Dedifferentiated amniotic fluid mesenchymal stem cell (primary cell): ENCODE measurements around the gene CST9.

Experiments used
- DNase-seq: peaks from one replicate; pipeline ENCODE4 v3.0.0-alpha.2; 2016; ENCODE audit errors: extremely low spot score

CST9 gene, protein sequence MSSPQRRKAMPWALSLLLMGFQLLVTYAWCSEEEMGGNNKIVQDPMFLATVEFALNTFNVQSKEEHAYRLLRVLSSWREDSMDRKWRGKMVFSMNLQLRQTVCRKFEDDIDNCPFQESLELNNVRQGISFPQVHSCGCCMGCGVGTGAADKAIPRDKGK

DNA sequence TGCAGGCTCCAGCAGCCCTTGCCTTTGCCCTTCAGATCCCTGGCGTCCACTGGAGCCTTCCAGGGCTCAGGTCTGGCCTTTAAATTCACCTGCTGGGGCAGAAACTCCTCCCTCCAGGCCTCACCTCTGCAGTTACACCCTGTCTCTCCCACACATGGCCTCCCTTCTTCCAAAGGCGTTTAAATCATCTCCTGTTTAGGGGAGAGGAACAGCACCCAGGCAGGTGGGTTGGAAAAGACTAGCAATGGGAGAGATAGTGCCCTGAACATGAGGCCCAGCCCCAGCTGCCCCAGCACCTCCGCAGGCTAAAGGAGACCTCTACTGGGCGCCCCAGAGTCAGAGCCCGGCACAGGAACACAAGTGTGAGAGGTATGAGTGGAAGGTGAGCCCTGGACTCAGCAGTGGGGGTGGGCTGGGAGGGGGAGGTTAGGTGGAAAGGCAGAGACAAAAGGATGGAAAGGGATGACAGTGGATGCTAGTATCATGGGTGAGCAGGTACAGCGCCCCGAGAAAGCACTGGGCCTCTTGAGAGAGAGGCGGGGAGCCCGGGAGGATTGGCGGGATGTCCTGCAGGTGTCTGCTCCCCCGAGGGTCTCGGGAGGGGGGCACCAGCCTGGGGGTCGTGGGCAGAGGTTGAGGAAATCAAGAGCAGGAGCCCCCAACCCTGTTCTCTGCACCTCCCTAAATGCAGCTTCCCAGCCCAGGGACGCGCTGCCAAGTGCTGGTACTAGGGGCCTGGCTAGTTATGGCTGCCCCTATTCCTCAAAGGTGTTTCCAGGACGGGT is at the start of gene CST9:
CST9 (minus strand) TSS at position 51 of the 785 bp plus-strand sequence. CDS start 53 bp downstream, outside the sequence.
- no peak for DNase-seq

DNA sequence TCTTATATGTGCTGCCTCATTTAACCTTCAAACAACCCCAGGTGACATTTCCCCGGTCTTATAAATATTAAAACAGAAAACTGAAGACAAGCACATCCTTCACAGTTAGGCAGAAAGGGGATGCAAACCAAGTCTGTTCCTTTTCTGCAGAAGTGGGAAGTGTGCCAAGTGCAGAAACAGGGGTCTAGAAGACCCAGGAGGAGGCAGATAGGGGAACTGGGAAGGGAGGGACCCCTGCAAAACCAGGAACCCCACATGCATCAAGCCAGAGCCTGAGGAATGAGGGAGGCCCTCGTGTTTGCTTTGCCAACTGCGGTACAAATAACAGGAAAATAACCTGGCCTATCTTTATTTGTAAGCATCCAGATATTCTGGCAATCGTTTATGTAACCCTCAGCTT is 49.0 kb upstream of the CST9 start:
- no peak for DNase-seq

DNA sequence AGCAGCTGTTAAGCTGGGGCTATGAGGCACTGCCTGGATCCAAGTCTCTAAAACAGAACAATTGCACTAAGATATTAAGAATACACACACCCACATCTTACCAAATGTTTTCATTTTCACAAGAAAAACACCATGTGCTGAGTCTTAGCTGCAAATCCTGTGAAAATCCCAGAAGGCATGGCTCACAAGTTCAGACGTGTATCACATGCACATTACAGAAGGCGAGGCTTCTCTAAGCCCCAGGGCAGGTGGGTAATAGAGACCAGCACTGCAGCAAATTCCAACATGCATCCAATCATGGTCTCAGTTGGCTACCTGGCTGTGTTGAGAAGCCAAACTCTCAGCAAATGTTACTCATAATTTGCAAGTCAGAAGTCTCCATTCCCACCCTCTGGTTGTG is 48.3 kb upstream of the CST9 start:
- DNase-seq: no peak

DNA sequence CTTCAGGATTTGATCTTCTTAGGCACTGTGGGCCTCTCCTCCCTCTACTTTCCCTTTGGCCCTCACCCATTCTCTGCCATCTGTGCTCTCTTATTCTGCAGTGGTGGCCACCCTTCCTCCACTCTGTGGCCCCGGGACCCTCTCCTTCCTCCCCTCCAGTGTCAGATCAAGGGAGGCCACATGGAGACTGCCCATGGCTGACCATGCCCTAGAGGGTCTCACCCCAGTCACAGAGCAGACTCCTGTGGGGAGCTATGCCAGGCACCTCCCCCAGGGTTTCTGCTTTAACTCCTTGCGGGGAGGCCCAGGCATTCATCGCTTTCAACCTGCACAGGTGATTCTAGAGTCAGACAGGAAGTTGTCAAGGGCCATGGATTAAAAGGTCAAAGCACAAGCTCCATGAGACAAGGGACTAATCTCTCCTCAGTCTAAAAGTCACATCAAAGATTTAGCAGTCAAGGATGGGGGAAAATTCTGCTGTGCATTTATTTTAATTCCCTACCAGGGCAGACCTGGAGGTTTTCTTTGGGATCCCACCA is 47.8 kb upstream of the CST9 start:
- DNase-seq: no peak

DNA sequence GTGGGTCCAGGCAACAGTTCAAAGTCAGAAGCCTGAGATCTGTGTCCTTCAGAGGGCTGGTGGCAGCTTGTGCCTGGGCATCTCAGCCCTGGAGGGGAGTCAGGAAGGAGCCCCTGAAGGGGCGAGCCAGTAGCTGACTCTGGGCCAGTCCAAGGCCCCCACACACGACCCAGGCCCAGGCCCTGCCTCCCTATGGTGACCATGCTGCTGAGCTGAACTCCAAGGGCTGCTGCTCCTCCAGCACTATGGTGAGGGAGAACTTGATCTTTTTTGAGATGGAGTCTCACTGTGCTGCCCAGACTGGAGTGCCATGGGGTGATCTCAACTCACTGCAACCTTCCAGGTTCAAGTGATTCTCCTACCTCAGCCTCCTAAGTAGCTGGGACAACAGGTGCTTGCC is 47.2 kb upstream of the CST9 start:
- DNase-seq: no peak

DNA sequence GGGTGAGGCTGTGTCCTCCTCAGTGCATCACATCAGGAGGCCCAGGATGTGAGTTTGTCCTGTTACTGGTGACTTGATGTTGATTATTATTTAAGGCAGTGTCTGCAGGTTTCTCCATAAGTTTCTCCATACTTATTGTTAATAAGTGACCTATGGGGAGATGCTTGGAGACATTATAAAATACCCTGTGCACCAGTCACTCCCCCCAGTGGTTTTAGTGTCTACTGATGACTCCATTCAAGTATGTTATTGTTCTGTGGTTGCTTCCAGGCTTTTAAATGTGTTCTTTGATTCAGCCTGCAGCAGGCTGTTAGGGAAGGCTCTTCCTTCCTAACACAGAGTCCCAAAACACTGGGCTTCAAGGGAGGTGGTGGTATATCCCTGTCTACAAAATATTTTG is 46.7 kb upstream of the CST9 start:
- no peak for DNase-seq

DNA sequence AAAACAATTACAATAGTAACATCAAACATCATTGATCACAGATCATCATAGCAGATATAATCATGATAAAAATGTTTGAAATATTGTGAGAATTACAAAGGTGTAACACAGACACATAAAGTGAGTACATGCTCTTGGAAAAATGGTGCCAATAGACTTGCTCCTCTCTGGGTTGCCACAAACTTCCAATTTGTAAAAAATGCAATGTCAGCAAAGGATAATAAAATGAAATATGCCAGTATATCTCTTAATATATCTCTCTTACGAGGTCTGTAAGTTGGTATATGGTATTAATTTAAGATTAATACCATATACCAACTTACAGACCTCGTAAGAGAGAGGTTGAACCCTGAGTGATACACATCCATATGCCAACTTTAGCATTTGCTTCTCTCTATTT is 45.4 kb upstream of the CST9 start:
- DNase-seq: no peak

DNA sequence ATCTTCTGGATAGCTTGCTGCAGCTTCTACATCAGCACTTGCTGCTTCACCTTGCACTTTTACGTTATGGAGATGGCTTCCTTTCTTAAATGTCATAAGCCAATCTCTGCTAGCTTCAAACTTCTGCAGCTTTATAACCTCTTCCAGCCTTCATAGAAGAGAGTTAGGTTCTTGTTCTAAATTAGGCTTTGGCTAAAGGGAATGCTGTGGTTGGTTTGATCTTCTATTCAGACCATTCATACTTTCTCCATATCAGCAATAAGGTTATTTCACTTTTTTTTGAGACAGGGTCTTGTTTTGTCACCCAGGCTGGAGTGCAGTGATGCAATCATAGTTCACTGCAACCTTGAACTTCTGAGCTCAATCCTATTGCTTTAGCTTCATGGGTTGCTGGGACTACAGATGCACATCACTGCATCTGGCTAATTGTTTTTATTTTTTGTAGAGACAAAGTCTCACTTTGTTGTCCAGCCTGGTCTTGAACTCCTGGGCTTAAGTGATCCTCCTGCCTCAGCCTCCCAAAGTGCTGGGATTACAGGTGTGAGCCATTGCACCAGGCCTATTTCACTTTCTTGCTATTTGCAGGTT is 44.2 kb upstream of the CST9 start:
- no peak for DNase-seq

DNA sequence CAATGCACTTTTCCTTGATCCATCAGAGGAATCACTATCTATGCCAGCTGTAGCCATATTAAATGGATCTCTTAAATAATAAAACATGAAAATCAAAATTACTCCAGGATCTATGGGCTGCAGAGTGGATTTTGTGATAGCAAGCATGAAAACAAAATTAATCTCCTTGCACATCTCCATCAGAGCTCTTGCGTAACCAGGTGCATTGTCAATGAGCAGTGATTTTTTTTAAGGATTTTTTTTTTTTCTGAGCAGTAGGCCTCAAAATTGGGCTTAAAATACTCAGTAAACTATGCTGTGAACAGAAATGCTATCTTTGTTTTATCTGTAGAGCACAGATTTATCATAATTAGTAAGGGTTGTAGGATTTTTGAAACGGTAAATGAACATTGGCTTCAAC is 43.5 kb upstream of the CST9 start:
- no peak for DNase-seq

DNA sequence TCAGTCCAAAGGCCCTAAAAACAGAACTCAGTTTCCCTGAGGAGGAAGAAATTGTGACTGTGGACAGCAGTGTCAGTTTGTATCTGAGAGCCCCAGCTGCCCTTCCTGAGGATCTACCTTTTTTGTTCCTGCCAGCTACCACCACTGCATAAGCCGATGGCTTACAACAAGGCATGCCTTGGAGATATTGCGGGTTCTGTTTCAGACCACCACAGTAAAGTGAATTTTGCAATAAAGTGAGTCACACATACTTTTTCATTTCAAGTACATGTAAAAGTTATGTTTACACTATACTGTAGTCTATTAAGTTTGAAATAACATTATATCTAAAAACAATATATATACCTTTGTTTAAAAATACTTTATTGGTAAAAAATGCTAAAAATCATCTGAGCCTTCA is 41.6 kb upstream of the CST9 start:
- no peak for DNase-seq

DNA sequence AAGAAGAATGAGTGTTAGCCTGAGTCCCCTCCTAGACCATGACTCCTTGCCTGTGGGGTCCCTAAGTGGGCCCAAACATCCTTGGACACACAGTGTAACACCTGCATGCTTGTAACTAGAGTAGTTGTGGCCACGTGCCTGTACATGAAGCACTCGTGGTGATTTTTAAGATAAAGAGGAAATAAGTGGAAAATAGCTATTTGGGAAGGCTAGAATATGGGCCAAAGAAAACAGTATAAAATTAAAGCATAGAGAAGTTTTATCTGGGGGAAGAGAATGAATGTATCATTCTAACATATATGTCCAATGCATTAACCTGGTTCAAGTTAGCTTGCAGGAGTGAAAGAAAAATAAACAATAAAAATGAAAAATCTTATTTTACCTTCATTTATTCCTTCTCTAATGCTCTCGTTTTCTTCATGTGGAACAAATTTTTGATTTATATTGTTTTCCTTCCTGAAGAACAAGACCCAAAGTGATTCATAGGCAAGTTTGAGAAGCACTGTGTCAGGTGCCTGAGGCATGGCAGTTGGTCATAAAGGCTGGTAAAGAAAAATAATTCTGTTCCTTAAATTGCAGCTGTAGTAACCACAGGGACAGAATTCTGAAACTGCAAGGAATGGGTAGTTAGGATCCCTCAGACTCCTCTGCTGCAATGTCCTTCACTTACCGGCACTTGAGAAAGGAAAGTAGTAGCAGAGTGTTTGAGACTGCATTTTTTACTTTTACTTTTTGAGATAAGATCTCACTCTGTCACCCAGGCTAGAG is 40.6 kb upstream of the CST9 start:
- DNase-seq: no peak

DNA sequence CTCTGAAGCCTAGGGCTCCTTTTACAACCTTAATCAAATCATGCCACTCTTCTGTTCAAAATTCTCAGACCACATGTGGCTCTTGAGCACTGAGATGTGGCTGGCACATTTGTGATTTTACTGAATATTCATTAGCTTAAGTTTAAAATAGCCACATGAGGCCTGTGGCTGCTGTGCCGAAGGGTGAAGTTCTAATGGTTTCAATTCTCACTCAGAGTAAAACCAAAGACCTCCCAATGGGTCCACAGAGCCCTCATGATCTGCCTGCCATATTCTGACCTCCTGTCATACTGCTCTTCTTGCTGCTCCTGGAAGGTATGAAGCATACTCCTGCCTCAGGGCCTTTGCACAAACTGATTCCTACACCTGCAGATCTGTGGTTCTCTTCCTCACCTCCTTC is 39.9 kb upstream of the CST9 start:
- no peak for DNase-seq

DNA sequence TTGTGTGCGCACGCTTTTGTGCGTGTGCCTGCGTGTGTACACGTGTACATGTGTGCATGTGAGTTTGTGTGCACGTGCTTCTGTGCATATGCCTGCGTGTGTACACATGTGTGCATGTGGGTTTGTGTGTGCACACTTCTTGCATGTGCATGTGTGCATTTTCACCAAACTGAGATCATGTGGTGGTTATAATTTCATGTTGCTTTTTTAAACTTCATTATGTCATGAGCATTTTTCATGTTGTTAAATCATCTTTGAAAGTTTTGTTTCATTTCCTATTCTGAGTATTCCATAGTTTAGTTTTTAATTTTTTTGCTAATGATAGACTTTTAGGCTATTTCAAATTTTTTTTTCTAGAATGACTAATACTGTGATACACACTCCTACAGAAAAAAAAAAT is 38.4 kb upstream of the CST9 start:
- DNase-seq: no peak

DNA sequence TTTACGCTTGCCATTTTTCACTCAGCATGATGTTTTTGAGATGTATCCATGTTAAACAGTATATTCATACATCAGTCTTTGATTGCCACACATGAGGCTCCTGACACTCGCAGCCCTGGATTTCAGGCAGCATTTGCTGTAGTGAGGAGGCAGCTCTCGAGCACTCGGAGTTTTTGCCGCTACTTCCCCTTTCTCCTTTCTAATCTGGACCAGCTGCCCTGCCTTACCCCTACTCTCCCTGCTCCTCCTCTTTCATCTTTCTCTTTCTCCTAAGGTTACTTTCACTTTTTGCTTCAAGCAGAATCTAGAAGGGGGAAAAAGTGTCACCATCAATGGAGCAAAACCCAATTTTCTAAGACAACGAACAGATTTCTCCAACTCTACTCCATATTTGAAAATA is 37.9 kb upstream of the CST9 start:
- no peak for DNase-seq

DNA sequence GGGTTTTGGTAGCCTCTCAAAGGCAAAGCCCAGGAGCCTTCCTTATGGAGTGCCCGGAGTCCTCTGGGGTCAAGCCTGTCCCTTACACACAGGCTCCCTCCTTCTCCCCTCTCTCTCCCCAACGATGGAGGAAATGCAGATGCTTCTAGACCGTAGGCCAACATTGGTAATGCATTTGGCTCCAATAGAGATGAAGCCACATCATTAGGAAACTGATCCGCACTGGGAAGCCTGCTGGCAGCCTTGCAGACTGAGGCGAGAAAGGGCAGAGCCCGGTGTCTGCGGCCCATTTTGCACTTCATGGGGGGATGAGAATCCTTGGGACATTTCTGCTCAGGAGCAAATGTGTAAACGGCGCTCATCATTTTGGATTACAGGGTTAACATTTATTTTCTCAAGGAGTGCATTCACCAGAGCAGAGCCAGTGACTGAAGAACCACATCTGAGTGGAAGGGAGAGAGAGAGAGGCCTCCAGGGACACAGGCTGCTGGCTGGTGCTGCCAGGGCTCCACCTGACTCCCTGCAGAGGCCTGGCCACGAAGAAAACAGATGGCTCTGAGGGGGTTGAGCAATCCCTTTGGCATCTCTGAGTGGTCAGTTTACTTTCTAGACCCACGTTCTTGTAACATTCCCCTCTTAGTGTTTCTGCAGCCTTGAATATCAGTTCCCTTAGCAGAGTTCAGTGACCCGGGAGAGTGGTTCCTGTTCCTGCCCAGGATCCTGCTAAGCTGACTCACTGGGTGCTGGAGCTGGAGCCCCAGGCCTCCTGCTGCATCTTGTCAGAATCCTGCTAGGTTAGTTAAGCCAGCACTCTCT is 36.4 kb upstream of the CST9 start:
- no peak for DNase-seq

DNA sequence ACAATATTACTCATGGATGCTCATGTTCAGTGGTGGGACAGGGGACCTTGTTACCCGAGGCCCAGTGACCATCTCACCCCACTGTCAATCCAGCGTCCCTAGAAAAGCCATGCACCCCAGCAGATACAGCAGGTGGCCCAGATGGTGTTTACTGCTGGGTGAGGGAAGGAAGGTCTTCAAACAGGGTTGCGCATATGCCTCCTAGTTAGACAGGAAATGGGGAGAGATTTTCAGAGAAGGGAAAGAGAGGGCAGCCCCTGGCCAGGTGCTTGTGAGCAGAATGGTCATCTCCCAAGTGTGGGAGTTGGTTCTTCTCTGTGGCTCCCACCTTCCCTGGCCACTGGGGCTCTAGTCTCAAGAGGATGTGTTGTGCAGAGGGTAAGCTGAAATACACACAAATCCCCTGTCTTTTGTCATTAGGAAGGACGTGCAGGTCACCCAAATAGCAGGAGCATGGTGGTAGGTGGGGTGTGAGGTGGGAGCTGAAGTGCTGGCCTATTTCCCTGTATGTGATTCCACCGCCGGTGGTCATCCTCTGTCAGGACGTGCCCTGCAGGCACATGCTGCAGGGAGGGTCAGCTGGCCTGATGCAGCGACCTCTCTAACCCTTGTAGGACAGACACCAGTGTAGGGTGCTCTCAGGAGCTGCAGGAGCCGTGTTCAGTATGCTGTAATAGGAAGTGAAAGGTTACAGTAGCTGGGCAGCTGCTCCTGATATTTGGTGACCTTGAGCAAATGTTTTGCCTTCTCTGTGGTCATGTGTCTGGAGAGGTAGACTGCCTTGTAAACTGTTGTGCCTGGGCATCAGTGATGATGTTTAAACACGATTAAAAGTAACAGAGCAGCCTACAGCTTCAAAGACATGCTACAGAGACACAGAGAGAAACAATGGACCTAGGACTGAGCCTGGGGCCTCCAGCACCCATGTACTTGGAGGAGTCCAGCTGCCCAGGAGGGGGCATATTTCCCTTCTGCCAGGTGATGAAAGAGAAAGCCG is 35.3 kb upstream of the CST9 start:
- no peak for DNase-seq

DNA sequence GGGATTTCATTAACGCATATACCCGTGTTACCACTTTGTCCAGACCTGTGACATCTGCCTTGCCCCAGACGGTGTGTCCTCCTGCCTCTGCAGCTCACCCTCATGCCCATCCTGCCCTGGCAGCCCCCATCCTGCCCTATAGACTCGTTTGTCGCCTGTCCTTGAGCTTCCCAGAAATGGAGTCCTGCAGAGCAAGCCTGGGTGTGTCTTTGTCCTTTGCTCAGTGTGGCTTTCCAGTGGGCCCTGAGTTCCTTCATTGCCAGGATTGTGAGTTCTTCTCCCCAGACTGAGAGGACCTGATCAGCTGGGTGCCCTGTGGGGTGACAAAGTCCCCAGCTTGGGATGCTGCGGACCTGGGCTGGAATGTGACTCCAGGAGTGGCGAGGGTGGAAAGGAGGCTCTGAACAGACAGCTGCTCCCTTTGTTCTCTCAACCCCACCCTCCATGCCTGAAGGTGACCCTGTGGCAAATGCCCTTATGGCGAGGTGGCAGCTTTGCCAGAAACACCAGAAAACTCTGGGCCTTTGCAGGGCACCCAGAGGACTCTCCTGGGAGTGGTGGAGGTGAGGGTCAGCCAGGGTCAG is 34.4 kb upstream of the CST9 start:
- DNase-seq: no peak

DNA sequence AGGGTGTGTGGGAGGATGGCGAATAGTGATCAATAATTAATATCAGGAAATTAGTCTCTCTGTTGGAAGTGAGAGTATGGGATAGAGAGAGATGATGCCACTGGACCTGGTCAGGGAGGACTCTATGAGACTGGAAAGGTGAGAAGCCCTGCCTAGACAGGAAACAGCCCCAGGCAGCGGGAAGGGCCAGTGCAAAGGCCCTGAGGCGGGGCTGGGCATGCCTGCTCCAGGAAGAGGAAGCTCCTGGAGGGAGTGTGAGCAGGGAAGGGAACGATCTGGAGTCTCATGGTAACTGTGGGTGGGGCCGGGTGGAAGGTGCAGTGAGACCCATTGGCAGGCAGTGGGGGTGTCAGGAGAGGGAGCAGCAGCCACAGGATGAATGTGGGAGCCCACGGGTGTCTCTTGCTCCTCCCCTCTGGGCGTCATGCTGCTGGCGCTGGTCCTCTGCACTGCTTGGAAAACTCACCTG is 33.8 kb upstream of the CST9 start:
- no peak for DNase-seq

DNA sequence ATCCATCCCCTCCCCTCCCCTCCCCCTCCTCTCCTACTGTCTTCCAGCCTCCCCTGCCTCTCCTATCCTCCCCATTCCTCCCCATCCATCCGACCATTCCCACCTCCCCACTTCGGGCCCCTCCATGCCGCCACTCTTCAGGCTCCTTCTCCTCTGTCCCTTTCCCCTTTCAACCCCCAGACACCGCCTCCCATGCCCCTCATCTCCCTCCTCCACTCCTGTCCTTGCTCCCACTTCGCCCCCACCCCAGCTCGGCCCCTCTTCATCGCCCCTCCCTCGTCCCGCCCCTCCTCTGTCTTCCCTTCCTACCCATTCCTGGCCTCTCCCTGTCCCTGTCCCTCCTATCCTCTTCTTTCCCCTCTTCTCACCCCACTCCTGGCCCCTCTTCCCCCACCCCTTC is 32.6 kb upstream of the CST9 start:
- DNase-seq: no peak
